ENCODE data around the gene RECQL5. TPM values are rescaled to one million over a fixed set of nuclear protein-coding genes. Genes with fewer than 3 reads are reported as not detected.

RECQL5 gene
- total and polyA plus RNA-seq, 2 of the 8 experiments (the other 6 are each of a cell fraction or from before 2014, with no cell fraction given) = 15.1 to 41.1 TPM

DNA sequence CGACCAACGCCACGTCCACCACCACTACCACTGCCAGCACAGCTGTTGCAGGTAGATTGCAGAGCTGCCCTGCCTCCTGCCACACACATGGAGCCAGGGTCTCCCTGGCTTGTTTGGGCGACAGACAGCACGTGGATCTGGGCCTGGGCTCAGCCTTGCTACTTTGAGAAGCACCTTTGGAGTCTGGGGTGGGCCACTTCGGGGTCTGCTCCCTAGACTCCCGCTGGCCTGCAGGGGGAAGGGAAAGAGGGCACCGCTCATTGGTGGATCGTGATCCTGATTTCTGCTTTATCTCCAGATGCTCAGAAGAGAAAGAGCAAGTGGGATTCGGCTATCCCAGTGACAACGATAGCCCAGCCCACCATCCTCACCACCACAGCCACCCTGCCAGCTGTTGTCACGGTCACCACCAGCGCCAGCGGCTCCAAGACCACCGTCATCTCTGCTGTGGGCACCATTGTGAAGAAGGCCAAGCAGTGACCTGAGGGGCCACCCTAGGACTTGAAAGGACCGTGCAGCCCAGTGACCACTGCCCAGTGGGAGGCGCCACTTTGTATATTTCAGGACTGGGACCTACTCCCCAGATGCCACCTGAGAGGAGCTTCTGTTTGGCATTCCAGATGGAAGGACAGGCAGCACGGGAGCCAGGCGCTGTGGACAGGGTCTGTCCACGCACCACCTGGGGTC lies 39.2 kb upstream of the RECQL5 start:
- no peak overlapping the region for H3K23ac ChIP-seq (ENCODE audit: insufficient read length)
- ChIA-PET CTCF (ENCODE audit: partially characterized antibody) (interaction anchor here (0.6 to 9.1 kb wide), 12 partner anchors 9 to 72 kb away, joined by 3 to 87 read pairs (median 4); partner anchors contain the start of genes ITGB4, RECQL5, SAP30BP and SMIM5), POLR2A (ENCODE audit: partially characterized antibody) (interaction anchor here (0.8 to 1.7 kb wide), 6 partner anchors 12 to 74 kb away, joined by 3 to 9 read pairs (median 3); a partner anchor contains a TSS)
- H2BK5ac ChIP-seq (ENCODE audit: low read depth, low read length) = no peak overlapping the region
- H3K56ac ChIP-seq (replicated peaks; ENCODE audit: insufficient read length, low read depth, low read length) = no peak overlapping the region
- no peaks in the 10 kb centered on the region for H3K79me1 ChIP-seq (ENCODE audit: low read depth, low read length)
- no peaks in the 10 kb centered on the region for H3K27me3 ChIP-seq (replicated peaks in 1 of 4; ENCODE audit: control insufficient read depth in 3 of 4, extremely low read depth in 1 of 4, insufficient read depth in 3 of 4, low read length in 3 of 4)
- DNase-seq (ENCODE audit: low read depth in 1 of 2, low spot score in 2 of 2) (no peak), FAIRE-seq (no peak)
- TF ChIP-seq, protein P1, sequence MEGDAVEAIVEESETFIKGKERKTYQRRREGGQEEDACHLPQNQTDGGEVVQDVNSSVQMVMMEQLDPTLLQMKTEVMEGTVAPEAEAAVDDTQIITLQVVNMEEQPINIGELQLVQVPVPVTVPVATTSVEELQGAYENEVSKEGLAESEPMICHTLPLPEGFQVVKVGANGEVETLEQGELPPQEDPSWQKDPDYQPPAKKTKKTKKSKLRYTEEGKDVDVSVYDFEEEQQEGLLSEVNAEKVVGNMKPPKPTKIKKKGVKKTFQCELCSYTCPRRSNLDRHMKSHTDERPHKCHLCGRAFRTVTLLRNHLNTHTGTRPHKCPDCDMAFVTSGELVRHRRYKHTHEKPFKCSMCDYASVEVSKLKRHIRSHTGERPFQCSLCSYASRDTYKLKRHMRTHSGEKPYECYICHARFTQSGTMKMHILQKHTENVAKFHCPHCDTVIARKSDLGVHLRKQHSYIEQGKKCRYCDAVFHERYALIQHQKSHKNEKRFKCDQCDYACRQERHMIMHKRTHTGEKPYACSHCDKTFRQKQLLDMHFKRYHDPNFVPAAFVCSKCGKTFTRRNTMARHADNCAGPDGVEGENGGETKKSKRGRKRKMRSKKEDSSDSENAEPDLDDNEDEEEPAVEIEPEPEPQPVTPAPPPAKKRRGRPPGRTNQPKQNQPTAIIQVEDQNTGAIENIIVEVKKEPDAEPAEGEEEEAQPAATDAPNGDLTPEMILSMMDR (IDR thresholded peaks at IDR 0.05; ENCODE audit: control extremely low read depth in 1 of 3, insufficient read depth in 1 of 3, low read depth in 1 of 3, low read length in 3 of 3) = peak in 1 of 3 experiments; percentile 10; a peak in 1 of 4 replicates
- no peak for TF ChIP-seq NANOG (IDR thresholded peaks at IDR 0.05; ENCODE audit: insufficient read depth, low read depth, low read length, poor library complexity, severe bottlenecking)
- no peaks in the 10 kb centered on the region for H3K4me1 ChIP-seq (replicated peaks in 1 of 4; ENCODE audit: control insufficient read depth in 3 of 4, insufficient read depth in 4 of 4, low read length in 3 of 4)
- no peak overlapping the region for H2AK5ac ChIP-seq (ENCODE audit: low read depth, low read length)
- no peaks in the 10 kb centered on the region for H3K79me2 ChIP-seq (ENCODE audit: control insufficient read depth in 1 of 2, insufficient read depth in 2 of 2, low read length in 2 of 2)
- H3K36me3 ChIP-seq (ENCODE audit: control insufficient read depth in 2 of 4, insufficient read depth in 4 of 4, low read length in 3 of 4) = peaks cover 19 to 52% (median 34%) of the 10 kb centered on the region in 4 experiments; a peak in 7 of 8 replicates
- H3K23me2 ChIP-seq (ENCODE audit: low read depth, low read length) = no peaks in the 10 kb centered on the region
- peaks cover 0 to 6% of the 10 kb centered on the region in 2 experiments for H4K20me1 ChIP-seq (replicated peaks in 1 of 2; ENCODE audit: control insufficient read depth in 1 of 2, insufficient read depth in 2 of 2, low read length in 2 of 2)
- H2AFZ ChIP-seq (ENCODE audit: low read length) = no peak overlapping the region
- no peak overlapping the region for H3K27ac ChIP-seq (ENCODE audit: low read depth, low read length)
- H4K5ac ChIP-seq (ENCODE audit: insufficient read length, low read depth, low read length) = no peak overlapping the region
- no peak overlapping the region; the same call in 1 of the 2 replicates for H4K8ac ChIP-seq (ENCODE audit: extremely low read depth, insufficient read depth, low read length)
- H3K18ac ChIP-seq (ENCODE audit: extremely low read depth, low read length) = no peak overlapping the region
- no peak overlapping the region for H2BK120ac ChIP-seq (replicated peaks; ENCODE audit: low read depth, low read length)
- no peak overlapping the region for H3K14ac ChIP-seq (ENCODE audit: insufficient read length)
- H3K4me3 ChIP-seq (ENCODE audit: extremely low read depth in 1 of 4, insufficient read depth in 2 of 4, low read depth in 3 of 4, low read length in 4 of 4) = no peak overlapping the region
- H3K4ac ChIP-seq (replicated peaks; ENCODE audit: insufficient read length, low read depth, low read length) = no peak overlapping the region
- no peak overlapping the region for H2BK20ac ChIP-seq (ENCODE audit: low read length)
- H3K9ac ChIP-seq (replicated peaks in 1 of 4; ENCODE audit: extremely low read depth in 1 of 4, low read depth in 3 of 4, low read length in 3 of 4) = no peak overlapping the region
- H3K9me3 ChIP-seq (ENCODE audit: insufficient read depth in 2 of 2, low read depth in 1 of 2, low read length in 1 of 2) = no peaks in the 10 kb centered on the region
- no peak overlapping the region for H3K4me2 ChIP-seq (ENCODE audit: insufficient read depth in 1 of 2, low read depth in 2 of 2, low read length in 2 of 2)
- no peak overlapping the region for H4K91ac ChIP-seq (replicated peaks; ENCODE audit: insufficient read length, low read length)
- no peak overlapping the region for H2BK12ac ChIP-seq (ENCODE audit: low read depth, low read length)
- no peak overlapping the region for H2BK15ac ChIP-seq (ENCODE audit: low read length)
- WGBS, 2 experiments (ENCODE audit: extremely low coverage in 1 of 2, insufficient coverage in 1 of 2, insufficient read length in 1 of 2, insufficient replicate concordance in 2 of 2, low coverage in 1 of 2, low lambda C conversion rate in 2 of 2, missing lambda C conversion rate in 1 of 2) = 88% methylated on average over 20 of the region's 20 CpGs; no CpG with 5 or more reads in 1 of the 2 experiments

All from H1 (cell line).